Tibial nerve (tissue), 4 donors: ENCODE measurements around the gene NDUFA6. TPM values are rescaled to one million over a fixed set of nuclear protein-coding genes. Genes with fewer than 3 reads are reported as not detected.
A peak's percentile ranks its signal among the peaks of the same experiment; 100 is the strongest.
"Not testable (repeated sequence)": the region's sequence is repeated elsewhere in the genome, so short reads cannot be mapped to it uniquely, and the experiment has no call there.

Experiments
- DNase-seq, 2 donors: peaks; one replicate each; pipeline ENCODE4 v3.0.0-alpha.2; 2019; ENCODE audit warnings: low spot score in 2 of 2
- H3K27ac ChIP-seq, 4 donors: fragments of 200-600 bp; sonication (generic) in 3 of 4; one replicate each; pipeline ENCODE4 v1.5.1; 2017 to 2019; ENCODE audit warnings: mild to moderate bottlenecking in 1 of 4
- H3K27me3 ChIP-seq, 2 donors: fragments of 200-600 bp; sonication (generic) in 1 of 2; one replicate each; pipeline versions ENCODE4 v1.5.1 to v1.6.0; 2017 to 2019
- H3K36me3 ChIP-seq, 3 donors: fragments of 200-600 bp; sonication (generic); one replicate each; pipeline ENCODE4 v1.5.1; 2018 to 2019
- H3K4me1 ChIP-seq, 4 donors: fragments of 200-600 bp; sonication (generic) in 3 of 4; one replicate each; pipeline ENCODE4 v1.5.1; 2017 to 2019
- H3K4me3 ChIP-seq, 4 donors: fragments of 200-600 bp; sonication (generic) in 3 of 4; one replicate each; pipeline ENCODE4 v1.5.1; 2017 to 2019; ENCODE audit warnings: mild to moderate bottlenecking in 1 of 4, moderate library complexity in 1 of 4
- H3K9me3 ChIP-seq, 4 donors: fragments of 200-600 bp; sonication (generic) in 3 of 4; one replicate each; pipeline ENCODE4 v1.5.1; 2017 to 2019
- EP300 ChIP-seq, 2 donors: sonication (generic); formaldehyde crosslinking; IDR thresholded peaks; one replicate each; pipeline ENCODE4 v1.6.1; 2017; ENCODE audit warnings: antibody characterized with exemption in 2 of 2, mild to moderate bottlenecking in 1 of 2
- POLR2A ChIP-seq, 2 donors: fragments of 450-650 bp; IDR thresholded peaks; one replicate each; pipeline ENCODE4 v1.6.1; 2017; ENCODE audit warnings: antibody characterized with exemption in 2 of 2, mild to moderate bottlenecking in 2 of 2, moderate library complexity in 2 of 2
- WGBS, 2 donors: methylation state at CpG; one replicate each; pipeline ENCODE4 v1.1.5; 2018; 5-methylcytosine and 5-hydroxymethylcytosine counted together
- total RNA-seq, 4 donors: library from RNA; depleted of rRNA; stranded (reverse); fragments of >200 nt; gene quantifications; one replicate each; pipeline ENCODE4 v1.1.0, GENCODE V29; 2016
- TF ChIP-seq, protein P1 (sequence below), 5 experiments: fragments of 200-600 bp in 3 of 5; fragments of 450-650 bp in 2 of 5; sonication (generic) in 3 of 5; IDR thresholded peaks; one replicate each; pipeline ENCODE4 v1.5.1; 2016 to 2019; ENCODE audit warnings: antibody characterized with exemption in 5 of 5, mild to moderate bottlenecking in 3 of 5, moderate library complexity in 2 of 5

Gene NDUFA6
- 10 to 100 TPM; 28.2 to 54.6 (median 44.9) TPM for total RNA-seq

DNA sequence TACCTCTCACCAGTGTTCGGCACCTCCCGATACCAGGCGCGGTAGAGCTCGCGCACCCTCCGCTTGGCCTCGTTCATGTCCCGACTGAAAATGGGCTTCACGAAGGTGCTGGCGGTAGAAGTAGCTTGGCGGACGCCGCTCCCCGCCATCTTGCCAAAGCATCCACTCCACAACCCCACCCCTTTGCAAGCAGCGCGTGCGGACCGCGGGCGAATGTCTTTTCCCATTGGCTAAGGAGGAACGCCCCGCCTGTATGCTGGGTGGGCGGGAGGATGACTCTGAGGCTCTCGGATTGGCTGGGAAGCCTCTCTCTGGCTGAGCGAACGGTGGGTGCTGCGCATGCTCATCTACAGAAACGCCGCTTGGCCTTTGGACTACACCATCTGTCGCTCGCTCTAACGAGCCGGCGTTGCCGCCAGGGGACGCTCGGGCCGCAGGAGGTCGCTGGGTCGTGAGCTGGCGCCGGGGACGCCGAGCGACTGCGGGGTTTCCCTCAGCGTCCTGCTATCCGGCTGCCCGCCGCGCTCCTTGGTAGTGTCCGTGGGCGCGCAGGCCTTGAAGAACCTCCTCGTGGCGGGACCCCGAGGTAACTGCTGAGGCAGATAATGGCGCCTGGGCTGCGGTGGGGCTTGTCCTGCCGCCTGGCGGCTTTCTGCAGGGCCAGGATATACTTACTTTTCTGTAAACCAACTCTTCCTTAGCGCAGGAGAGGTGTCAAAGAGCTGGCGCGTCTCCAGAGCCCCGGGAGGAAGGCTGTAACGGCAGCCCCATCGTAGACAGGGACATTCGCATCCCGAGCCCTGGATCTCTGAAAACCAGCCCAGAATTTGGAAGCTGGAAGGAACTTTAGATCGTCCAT is at the start of gene NDUFA6:
Gene NDUFA6 (minus strand): TSS at position 177 of the 859 bp plus-strand sequence. CDS start 28 bp downstream, at position 149.
- peaks cover 0 to 33% (median 10%) of the 10 kb centered on the region in 4 donors for H3K4me1 ChIP-seq
- peak; percentile 68 to 93 for TF ChIP-seq POLR2A (IDR thresholded peaks at IDR 0.05)
- peak; percentile 75 to 97 for TF ChIP-seq EP300 (IDR thresholded peaks at IDR 0.05)
- TF ChIP-seq, protein P1, sequence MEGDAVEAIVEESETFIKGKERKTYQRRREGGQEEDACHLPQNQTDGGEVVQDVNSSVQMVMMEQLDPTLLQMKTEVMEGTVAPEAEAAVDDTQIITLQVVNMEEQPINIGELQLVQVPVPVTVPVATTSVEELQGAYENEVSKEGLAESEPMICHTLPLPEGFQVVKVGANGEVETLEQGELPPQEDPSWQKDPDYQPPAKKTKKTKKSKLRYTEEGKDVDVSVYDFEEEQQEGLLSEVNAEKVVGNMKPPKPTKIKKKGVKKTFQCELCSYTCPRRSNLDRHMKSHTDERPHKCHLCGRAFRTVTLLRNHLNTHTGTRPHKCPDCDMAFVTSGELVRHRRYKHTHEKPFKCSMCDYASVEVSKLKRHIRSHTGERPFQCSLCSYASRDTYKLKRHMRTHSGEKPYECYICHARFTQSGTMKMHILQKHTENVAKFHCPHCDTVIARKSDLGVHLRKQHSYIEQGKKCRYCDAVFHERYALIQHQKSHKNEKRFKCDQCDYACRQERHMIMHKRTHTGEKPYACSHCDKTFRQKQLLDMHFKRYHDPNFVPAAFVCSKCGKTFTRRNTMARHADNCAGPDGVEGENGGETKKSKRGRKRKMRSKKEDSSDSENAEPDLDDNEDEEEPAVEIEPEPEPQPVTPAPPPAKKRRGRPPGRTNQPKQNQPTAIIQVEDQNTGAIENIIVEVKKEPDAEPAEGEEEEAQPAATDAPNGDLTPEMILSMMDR (IDR thresholded peaks at IDR 0.05) = peak; percentile 95 to 99 (median 96)
- peak within 1 kb of the TSS; percentile 80 to 96 (median 90) for H3K4me3 ChIP-seq
- WGBS, 2 donors = 0% methylated on average over 45 to 53 of the region's 71 CpGs
- peak; percentile 97 to 98 for DNase-seq
- peaks cover 0 to 25% (median 8%) of the 10 kb centered on the region in 3 donors for H3K36me3 ChIP-seq
- no peaks in the 10 kb centered on the region for H3K9me3 ChIP-seq
- H3K27ac ChIP-seq = peak within 1 kb of the TSS; percentile 83 to 99 (median 94)
- no peaks in the 10 kb centered on the region for H3K27me3 ChIP-seq

- not testable (repeated sequence) for H3K4me3 ChIP-seq, DNase-seq, H3K27ac ChIP-seq, H3K27me3 ChIP-seq, H3K4me1 ChIP-seq, H3K9me3 ChIP-seq
- H3K36me3 ChIP-seq = peaks cover 0 to 30% (median 0%) of the 10 kb centered on the region in 3 donors
- WGBS, 2 donors = 83 to 85% methylated on average over 13 to 15 of the region's 17 CpGs
Observed at GRCh38 chr22:42140153-42140552, 49.6 kb upstream of the NDUFA6 start.

DNA sequence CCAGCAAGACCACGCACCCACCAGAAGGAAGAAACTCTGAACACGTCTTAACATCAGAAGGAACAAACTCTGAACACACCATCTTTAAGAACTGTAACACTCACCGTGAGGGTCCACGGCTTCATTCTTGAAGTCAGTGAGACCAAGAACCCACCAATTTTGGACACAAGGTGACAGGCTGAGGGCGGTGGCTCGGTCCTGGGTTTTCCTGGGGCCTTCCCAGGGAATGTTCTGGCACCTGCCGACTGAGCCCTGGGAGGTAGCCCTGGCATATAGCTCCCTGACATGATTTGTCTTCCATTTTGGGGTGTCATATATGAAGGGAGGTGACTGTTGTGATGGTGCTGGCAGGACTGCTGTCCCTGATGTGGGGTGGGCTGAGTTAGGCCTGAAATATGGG is 48.9 kb upstream of the NDUFA6 start:
- not testable (repeated sequence) for H3K27ac ChIP-seq, H3K4me3 ChIP-seq, H3K9me3 ChIP-seq, H3K4me1 ChIP-seq, H3K27me3 ChIP-seq, DNase-seq
- WGBS, 2 donors = 78 to 81% methylated on average over 6 to 7 of the region's 7 CpGs
- peaks cover 0 to 30% (median 0%) of the 10 kb centered on the region in 3 donors for H3K36me3 ChIP-seq

- TF ChIP-seq, protein P1 (IDR thresholded peaks at IDR 0.05) = no peak
- no peak for TF ChIP-seq POLR2A (IDR thresholded peaks at IDR 0.05)
- H3K27me3 ChIP-seq = no peaks in the 10 kb centered on the region
- no peaks in the 10 kb centered on the region for H3K9me3 ChIP-seq
- WGBS, 2 donors = 88 to 96% methylated on average over 2 of the region's 2 CpGs
- no peak overlapping the region for H3K4me3 ChIP-seq
- H3K4me1 ChIP-seq = no peaks in the 10 kb centered on the region
- no peak overlapping the region for H3K27ac ChIP-seq
- peaks cover 0 to 30% (median 0%) of the 10 kb centered on the region in 3 donors for H3K36me3 ChIP-seq
- no peak for DNase-seq
Observed at GRCh38 chr22:42138972-42139371, 48.4 kb upstream of the NDUFA6 start.

DNA sequence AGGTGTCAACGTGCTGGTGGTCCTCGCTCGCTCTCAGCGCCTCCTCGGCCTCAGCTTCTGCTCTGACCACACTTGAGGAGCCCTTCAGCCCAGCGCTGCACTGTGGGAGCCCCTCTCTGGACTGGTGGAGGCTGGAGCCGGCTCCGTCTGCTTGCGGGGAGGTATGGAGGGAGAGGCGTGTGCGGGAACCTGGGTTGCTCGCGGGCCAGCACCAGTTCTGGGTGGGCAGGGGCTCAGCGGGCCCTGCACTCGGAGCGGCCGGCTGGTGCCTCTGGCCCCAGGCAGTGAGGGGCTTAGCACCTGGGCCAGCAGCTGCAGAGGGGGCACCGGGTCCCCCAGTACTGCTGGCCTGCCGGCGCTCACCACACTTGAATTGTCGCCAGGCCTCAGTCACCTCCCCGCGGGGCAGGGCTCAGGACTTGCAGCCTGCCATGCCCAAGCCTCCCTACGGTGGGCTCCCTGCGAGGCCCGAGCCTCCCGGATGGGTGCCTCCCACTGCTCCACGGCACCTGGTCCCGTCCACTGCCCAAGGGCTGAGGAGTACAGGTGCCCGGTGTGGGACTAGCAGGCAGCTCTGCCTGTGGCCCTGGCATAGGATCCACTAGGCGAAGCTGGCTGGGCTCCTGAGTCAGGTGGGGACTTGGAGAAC is 47.7 kb upstream of the NDUFA6 start:
- Histone ChIP-seq H3K36me3 (peaks cover 0 to 30% (median 0%) of the 10 kb centered on the region in 3 donors), H3K4me3 (no peak overlapping the region), H3K27me3 (no peaks in the 10 kb centered on the region), H3K27ac (no peak overlapping the region), H3K4me1 (no peaks in the 10 kb centered on the region), H3K9me3 (no peaks in the 10 kb centered on the region)
- DNase-seq = no peak
- 93 to 99% methylated on average over 20 to 31 of the region's 31 CpGs for WGBS, 2 donors
- TF ChIP-seq POLR2A (IDR thresholded peaks at IDR 0.05) (no peak), EP300 (IDR thresholded peaks at IDR 0.05) (no peak)
- TF ChIP-seq, protein P1 (IDR thresholded peaks at IDR 0.05) = no peak

DNA sequence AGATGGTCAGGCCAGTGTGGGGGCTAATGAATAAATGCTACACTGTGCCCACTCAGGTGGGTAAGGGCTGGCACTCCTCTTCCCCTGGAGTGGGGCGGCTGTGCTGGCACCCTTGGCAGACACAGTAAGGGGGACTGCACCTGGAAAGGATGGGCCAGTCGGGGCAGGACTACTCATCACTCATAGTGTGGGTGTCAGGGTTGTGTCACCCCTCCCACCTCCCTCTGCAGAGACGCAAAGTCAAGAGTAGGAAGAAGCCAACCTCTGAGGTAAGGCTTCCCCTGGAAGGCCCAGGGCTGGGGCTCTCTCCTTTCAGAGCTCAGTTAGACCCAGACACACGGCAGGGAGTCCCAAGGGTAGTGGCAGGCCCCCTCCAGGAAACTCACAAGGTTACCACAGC is 45.1 kb upstream of the NDUFA6 start:
- Histone ChIP-seq H3K9me3 (peaks cover 0 to 10% (median 0%) of the 10 kb centered on the region in 4 donors), H3K36me3 (peaks cover 0 to 17% (median 0%) of the 10 kb centered on the region in 3 donors)
- H3K27ac ChIP-seq, DNase-seq, H3K4me1 ChIP-seq, H3K27me3 ChIP-seq, H3K4me3 ChIP-seq: not testable (repeated sequence)
- WGBS, 2 donors = no CpG with 5 or more reads among the region's 4 CpGs
